Naive B cell (primary cell): ENCODE measurements around the gene KRTAP21-3. TPM values are rescaled to one million over a fixed set of nuclear protein-coding genes. Genes with fewer than 3 reads are reported as not detected.

ENCODE experiments used
- ATAC-seq, 2 donors: fragments of 150-1000 bp; cut with Tn5 transposase; 2 replicates each; pipeline ENCODE4 v1.10.0; 2021; ENCODE audit warnings: low read depth in 2 of 2, mild to moderate bottlenecking in 2 of 2, moderate library complexity in 2 of 2
- DNase-seq: peaks from one replicate; pipeline ENCODE4 v3.0.0; 2022
- H3K27ac Mint-ChIP-seq, 6 donors: one replicate each; pipeline ENCODE4 v1.8.0; 2020 to 2022; ENCODE audit warnings: mild to moderate bottlenecking in 6 of 6, mixed read lengths in 6 of 6, moderate library complexity in 5 of 6, inconsistent platforms in 2 of 6
- H3K27me3 Mint-ChIP-seq, 3 donors: one replicate each; pipeline ENCODE4 v1.8.0; 2021 to 2022; ENCODE audit warnings: mixed read lengths in 3 of 3, mild to moderate bottlenecking in 1 of 3
- H3K36me3 Mint-ChIP-seq, 2 donors: one replicate each; pipeline ENCODE4 v1.8.0; 2020 to 2022; ENCODE audit warnings: mixed read lengths in 2 of 2, inconsistent platforms in 1 of 2, mild to moderate bottlenecking in 1 of 2
- H3K4me1 Mint-ChIP-seq, 3 donors: one replicate each; pipeline ENCODE4 v1.8.0; 2020 to 2022; ENCODE audit warnings: mixed read lengths in 3 of 3, inconsistent platforms in 1 of 3, mild to moderate bottlenecking in 1 of 3, moderate library complexity in 1 of 3
- H3K4me3 Mint-ChIP-seq, 8 donors: one replicate each; pipeline ENCODE4 v1.8.0; 2020 to 2022; ENCODE audit warnings: mild to moderate bottlenecking in 8 of 8, mixed read lengths in 8 of 8, moderate library complexity in 8 of 8, inconsistent platforms in 2 of 8
- H3K9me3 Mint-ChIP-seq, 7 donors: one replicate each; pipeline ENCODE4 v1.8.0; 2020 to 2022; ENCODE audit warnings: mixed read lengths in 7 of 7, mild to moderate bottlenecking in 5 of 7, inconsistent platforms in 2 of 7, moderate library complexity in 1 of 7
- polyA plus RNA-seq, 6 donors: library from polyadenylated mRNA; unstranded; fragments of 300-500 nt; fragmentation: Illumina TruSeq; gene quantifications; one replicate each; pipeline ENCODE4 v1.2.3, GENCODE V29; 2021; ENCODE audit warnings: low read depth in 6 of 6

The KRTAP21-3 gene
- polyA plus RNA-seq, 6 donors from 2014 or later, result not detected

DNA sequence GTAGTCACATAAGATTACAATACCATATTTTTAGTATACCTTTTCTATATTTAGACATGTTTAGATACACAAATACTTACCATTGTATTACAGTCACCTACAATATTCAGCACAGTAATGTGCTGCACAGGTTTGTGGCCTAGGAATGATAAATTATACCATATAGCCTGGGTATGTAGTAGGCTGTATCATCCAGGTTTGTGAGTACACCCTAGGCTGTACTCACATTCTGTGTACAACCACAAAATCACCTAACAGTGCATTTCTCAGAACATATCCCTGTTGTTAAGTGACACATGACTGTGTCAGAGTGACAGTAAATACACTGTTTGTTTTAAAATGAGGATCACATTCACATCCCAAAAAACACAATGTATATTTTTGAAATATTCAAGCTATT lies 11.2 kb downstream of the KRTAP21-3 start:
- ATAC-seq, result no peak
- Mint-ChIP-seq H3K4me1 (no peaks in the 10 kb centered on the region), H3K27me3 (no peaks in the 10 kb centered on the region), H3K27ac (no peak overlapping the region), H3K4me3 (no peak overlapping the region), H3K36me3 (no peaks in the 10 kb centered on the region), H3K9me3 (peaks cover 0 to 11% (median 5%) of the 10 kb centered on the region in 7 donors)
- no peak for DNase-seq

DNA sequence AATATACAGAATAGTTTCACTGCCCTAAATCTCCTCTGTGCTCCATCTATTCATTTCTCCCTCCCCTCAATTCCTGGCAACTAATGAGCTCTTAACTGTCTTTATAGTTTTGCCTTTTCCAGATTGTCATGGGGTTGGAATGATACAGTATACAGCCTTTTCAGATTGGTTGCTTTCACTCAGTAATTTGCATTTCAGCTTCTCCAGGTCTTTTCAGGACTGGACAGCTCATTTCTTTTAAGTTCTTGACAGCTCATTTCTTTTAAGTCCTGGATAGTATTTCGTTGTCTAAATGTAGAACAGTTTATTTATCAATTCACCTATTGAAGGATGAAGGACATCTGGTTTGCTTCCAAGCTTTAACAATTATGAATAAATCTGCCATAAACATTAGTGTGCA lies 22.6 kb downstream of the KRTAP21-3 start:
- no peak for DNase-seq
- Mint-ChIP-seq H3K4me1 (no peaks in the 10 kb centered on the region), H3K4me3 (no peak overlapping the region), H3K27me3 (no peaks in the 10 kb centered on the region), H3K9me3 (peaks cover 0 to 42% (median 11%) of the 10 kb centered on the region in 7 donors), H3K27ac (no peak overlapping the region), H3K36me3 (no peaks in the 10 kb centered on the region)
- ATAC-seq, result no peak

DNA sequence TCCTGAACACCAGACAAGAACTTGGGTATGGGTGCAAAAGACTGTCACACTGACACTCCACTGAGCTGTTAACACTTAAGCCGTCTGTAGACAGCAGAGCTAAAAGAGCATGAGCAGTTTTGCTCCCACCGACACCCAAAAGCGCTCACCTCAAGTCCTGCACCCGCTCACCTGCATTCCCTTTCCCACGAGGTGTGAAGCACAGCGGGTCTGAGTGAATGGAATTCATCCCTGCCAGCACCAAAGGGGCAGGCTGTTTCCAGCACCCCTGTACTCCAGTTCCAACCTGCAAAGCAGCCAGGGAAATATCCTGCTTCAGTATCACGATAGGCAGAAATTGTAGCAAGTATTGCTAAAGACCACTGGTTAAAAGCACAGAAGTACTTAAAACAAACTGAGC lies 28.8 kb downstream of the KRTAP21-3 start:
- ATAC-seq (no peak), DNase-seq (no peak)
- no peaks in the 10 kb centered on the region for H3K36me3 Mint-ChIP-seq
- H3K27ac Mint-ChIP-seq, result no peak overlapping the region
- H3K9me3 Mint-ChIP-seq, result peaks cover 0 to 8% (median 4%) of the 10 kb centered on the region in 7 donors
- no peaks in the 10 kb centered on the region for H3K4me1 Mint-ChIP-seq
- no peak overlapping the region for H3K4me3 Mint-ChIP-seq
- no peaks in the 10 kb centered on the region for H3K27me3 Mint-ChIP-seq

DNA sequence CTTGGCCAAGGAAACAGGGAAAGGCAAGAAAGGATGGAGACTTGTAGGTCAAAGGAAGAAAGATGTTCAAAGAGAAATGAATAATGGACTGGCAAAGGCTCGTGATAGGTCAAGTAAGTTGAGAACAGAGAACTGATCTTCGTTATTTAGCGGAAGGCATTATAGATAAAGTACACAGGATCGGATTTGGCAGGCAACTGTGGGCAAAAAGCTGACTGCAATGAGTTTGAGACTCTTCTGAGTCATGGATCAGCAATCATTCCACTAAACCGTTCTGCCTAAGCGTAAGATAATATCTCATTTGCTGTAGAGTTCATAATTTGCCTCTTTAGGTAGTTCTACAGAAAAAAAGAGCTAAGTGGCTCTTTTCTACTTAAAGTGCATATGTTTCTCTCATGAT lies 34.1 kb downstream of the KRTAP21-3 start:
- no peak for ATAC-seq
- Mint-ChIP-seq H3K4me1 (no peaks in the 10 kb centered on the region), H3K27ac (no peak overlapping the region), H3K9me3 (peaks cover 0 to 14% (median 8%) of the 10 kb centered on the region in 7 donors), H3K4me3 (no peak overlapping the region), H3K36me3 (no peaks in the 10 kb centered on the region), H3K27me3 (no peaks in the 10 kb centered on the region)
- no peak for DNase-seq

- H3K27ac Mint-ChIP-seq, result no peak overlapping the region
- no peak overlapping the region for H3K4me3 Mint-ChIP-seq
- ATAC-seq (no peak), DNase-seq (no peak)
- H3K27me3 Mint-ChIP-seq, result no peaks in the 10 kb centered on the region
- H3K4me1 Mint-ChIP-seq, result no peaks in the 10 kb centered on the region
- peaks cover 0 to 22% (median 8%) of the 10 kb centered on the region in 7 donors for H3K9me3 Mint-ChIP-seq
- H3K36me3 Mint-ChIP-seq, result no peaks in the 10 kb centered on the region
Observed at GRCh38 chr21:30680586-30680985, 38.0 kb downstream of the KRTAP21-3 start.

- DNase-seq (no peak), ATAC-seq (no peak)
- H3K27ac Mint-ChIP-seq, result no peak overlapping the region
- H3K36me3 Mint-ChIP-seq, result no peaks in the 10 kb centered on the region
- H3K27me3 Mint-ChIP-seq, result no peaks in the 10 kb centered on the region
- H3K4me3 Mint-ChIP-seq, result no peak overlapping the region
- peaks cover 0 to 17% (median 5%) of the 10 kb centered on the region in 7 donors for H3K9me3 Mint-ChIP-seq
- H3K4me1 Mint-ChIP-seq, result no peaks in the 10 kb centered on the region
Observed at GRCh38 chr21:30676737-30677136, 41.8 kb downstream of the KRTAP21-3 start.

GRCh38 chr21:30674312-30674711 lies 44.3 kb downstream of the KRTAP21-3 start:
- H3K36me3 Mint-ChIP-seq, result no peaks in the 10 kb centered on the region
- no peak overlapping the region for H3K27ac Mint-ChIP-seq
- no peaks in the 10 kb centered on the region for H3K27me3 Mint-ChIP-seq
- no peak overlapping the region for H3K4me3 Mint-ChIP-seq
- no peak for ATAC-seq
- no peaks in the 10 kb centered on the region for H3K4me1 Mint-ChIP-seq
- peaks cover 0 to 19% (median 5%) of the 10 kb centered on the region in 7 donors for H3K9me3 Mint-ChIP-seq
- no peak for DNase-seq

GRCh38 chr21:30672985-30673650 lies 45.5 kb downstream of the KRTAP21-3 start:
- DNase-seq (no peak), ATAC-seq (no peak)
- Mint-ChIP-seq H3K9me3 (peaks cover 0 to 20% (median 5%) of the 10 kb centered on the region in 7 donors), H3K4me3 (no peak overlapping the region), H3K27ac (no peak overlapping the region), H3K36me3 (no peaks in the 10 kb centered on the region), H3K4me1 (no peaks in the 10 kb centered on the region), H3K27me3 (no peaks in the 10 kb centered on the region)

- ATAC-seq (no peak), DNase-seq (no peak)
- Mint-ChIP-seq H3K4me3 (no peak overlapping the region), H3K9me3 (peaks cover 1 to 21% (median 5%) of the 10 kb centered on the region in 7 donors), H3K27ac (no peak overlapping the region), H3K27me3 (no peaks in the 10 kb centered on the region), H3K4me1 (no peaks in the 10 kb centered on the region), H3K36me3 (no peaks in the 10 kb centered on the region)
Observed at GRCh38 chr21:30668776-30669175, 49.8 kb downstream of the KRTAP21-3 start.

Other genes starting within 250 kb of the KRTAP21-3 start
- gene KRTAP19-1, start 238.4 kb downstream of the KRTAP21-3 start, polyA plus RNA-seq, result not detected
- not detected for gene KRTAP19-2, start 231.3 kb downstream of the KRTAP21-3 start, polyA plus RNA-seq
- gene KRTAP19-3, start 226.8 kb downstream of the KRTAP21-3 start, polyA plus RNA-seq, result not detected
- gene KRTAP19-4, start 221.6 kb downstream of the KRTAP21-3 start, polyA plus RNA-seq, result not detected
- not detected for gene KRTAP19-5, start 216.6 kb downstream of the KRTAP21-3 start, polyA plus RNA-seq
- not detected for gene KRTAP19-6, start 176.9 kb downstream of the KRTAP21-3 start, polyA plus RNA-seq
- not detected for gene KRTAP19-7, start 157.5 kb downstream of the KRTAP21-3 start, polyA plus RNA-seq
- gene KRTAP22-2, start 128.4 kb downstream of the KRTAP21-3 start, polyA plus RNA-seq, result not detected
- not detected for gene KRTAP6-3, start 126.3 kb downstream of the KRTAP21-3 start, polyA plus RNA-seq
- not detected for gene KRTAP6-2, start 119.9 kb downstream of the KRTAP21-3 start, polyA plus RNA-seq
- not detected for gene KRTAP22-1, start 117.7 kb downstream of the KRTAP21-3 start, polyA plus RNA-seq
- not detected for gene KRTAP6-1, start 104.8 kb downstream of the KRTAP21-3 start, polyA plus RNA-seq
- gene KRTAP20-1, start 102.4 kb downstream of the KRTAP21-3 start, polyA plus RNA-seq, result not detected
- gene KRTAP20-4, start 98.2 kb downstream of the KRTAP21-3 start, polyA plus RNA-seq, result not detected
- gene KRTAP20-2, start 83.6 kb downstream of the KRTAP21-3 start, polyA plus RNA-seq, result not detected
- gene KRTAP20-3, start 75.9 kb downstream of the KRTAP21-3 start, polyA plus RNA-seq, result not detected
- gene KRTAP21-2, start 28.5 kb upstream of the KRTAP21-3 start, polyA plus RNA-seq, result not detected
- not detected for gene KRTAP21-1, start 36.7 kb upstream of the KRTAP21-3 start, polyA plus RNA-seq
- gene KRTAP8-1, start 94.5 kb upstream of the KRTAP21-3 start, polyA plus RNA-seq, result not detected
- gene KRTAP7-1, start 111.0 kb upstream of the KRTAP21-3 start, polyA plus RNA-seq, result not detected
- not detected for gene KRTAP11-1, start 162.8 kb upstream of the KRTAP21-3 start, polyA plus RNA-seq